GM13977 (cell line): Measurements from ENCODE around the gene LTBP1.

Source experiments
- DNase-seq: peaks from one replicate; pipeline ENCODE4 v3.0.0; 2012; ENCODE audit warnings: low spot score
- in situ Hi-C: fragments of 300-500 bp; cut with MboI; formaldehyde crosslinking; loops from one replicate; pipeline ENCODE4 v1.12.0; 2022; ENCODE audit warnings: low sequenced_read_pairs, low pct_unique_long_range_greater_than_20kb, mixed read lengths, inconsistent platforms; ENCODE audit not compliant: unreplicated experiment
- TF ChIP-seq, protein P1 (sequence below): IDR thresholded peaks from 2 replicates; pipeline ENCODE4 v1.5.1; 2012; ENCODE audit warnings: mild to moderate bottlenecking, control low read depth; ENCODE audit not compliant: insufficient read depth; ENCODE audit errors: extremely low read depth, missing control alignments

The LTBP1 gene

DNA sequence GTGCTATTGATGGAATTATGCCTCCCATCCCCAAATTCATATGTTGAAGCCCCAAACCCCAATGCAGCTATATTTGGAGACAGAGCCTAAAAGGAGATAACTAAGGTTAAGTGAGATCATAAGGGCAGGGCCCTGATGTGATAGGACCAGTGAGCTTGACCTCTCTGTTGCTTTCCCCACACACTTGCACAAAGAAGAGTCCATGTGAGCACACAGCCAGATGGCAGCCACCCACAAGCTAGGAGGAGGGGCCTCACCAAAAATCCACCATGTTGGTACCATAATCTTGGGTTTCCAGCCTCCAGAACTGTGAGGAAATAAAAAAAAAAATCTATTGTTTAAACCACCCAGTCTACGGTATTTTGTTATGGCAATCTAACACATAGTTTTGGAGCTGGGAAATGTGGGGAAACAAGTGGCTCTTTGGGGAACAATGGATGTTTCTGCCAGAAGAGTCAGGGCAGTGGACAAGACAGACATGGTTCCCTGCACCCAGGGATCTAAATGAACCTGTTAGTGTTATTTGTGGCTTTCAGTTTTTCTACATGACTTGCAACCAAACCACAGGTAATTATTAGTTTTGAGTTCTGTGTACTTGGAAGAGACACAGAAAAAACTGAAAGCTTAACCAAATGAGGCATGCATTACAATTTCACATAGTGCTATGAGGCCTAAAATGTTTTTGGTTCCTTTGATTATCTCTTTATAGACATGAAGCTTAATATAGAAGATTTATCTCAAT is 259.1 kb downstream of the LTBP1 start:
- DNase-seq = peak; percentile 45
- in situ Hi-C loops = no loop called here
- TF ChIP-seq, protein P1, sequence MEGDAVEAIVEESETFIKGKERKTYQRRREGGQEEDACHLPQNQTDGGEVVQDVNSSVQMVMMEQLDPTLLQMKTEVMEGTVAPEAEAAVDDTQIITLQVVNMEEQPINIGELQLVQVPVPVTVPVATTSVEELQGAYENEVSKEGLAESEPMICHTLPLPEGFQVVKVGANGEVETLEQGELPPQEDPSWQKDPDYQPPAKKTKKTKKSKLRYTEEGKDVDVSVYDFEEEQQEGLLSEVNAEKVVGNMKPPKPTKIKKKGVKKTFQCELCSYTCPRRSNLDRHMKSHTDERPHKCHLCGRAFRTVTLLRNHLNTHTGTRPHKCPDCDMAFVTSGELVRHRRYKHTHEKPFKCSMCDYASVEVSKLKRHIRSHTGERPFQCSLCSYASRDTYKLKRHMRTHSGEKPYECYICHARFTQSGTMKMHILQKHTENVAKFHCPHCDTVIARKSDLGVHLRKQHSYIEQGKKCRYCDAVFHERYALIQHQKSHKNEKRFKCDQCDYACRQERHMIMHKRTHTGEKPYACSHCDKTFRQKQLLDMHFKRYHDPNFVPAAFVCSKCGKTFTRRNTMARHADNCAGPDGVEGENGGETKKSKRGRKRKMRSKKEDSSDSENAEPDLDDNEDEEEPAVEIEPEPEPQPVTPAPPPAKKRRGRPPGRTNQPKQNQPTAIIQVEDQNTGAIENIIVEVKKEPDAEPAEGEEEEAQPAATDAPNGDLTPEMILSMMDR = no peak

DNA sequence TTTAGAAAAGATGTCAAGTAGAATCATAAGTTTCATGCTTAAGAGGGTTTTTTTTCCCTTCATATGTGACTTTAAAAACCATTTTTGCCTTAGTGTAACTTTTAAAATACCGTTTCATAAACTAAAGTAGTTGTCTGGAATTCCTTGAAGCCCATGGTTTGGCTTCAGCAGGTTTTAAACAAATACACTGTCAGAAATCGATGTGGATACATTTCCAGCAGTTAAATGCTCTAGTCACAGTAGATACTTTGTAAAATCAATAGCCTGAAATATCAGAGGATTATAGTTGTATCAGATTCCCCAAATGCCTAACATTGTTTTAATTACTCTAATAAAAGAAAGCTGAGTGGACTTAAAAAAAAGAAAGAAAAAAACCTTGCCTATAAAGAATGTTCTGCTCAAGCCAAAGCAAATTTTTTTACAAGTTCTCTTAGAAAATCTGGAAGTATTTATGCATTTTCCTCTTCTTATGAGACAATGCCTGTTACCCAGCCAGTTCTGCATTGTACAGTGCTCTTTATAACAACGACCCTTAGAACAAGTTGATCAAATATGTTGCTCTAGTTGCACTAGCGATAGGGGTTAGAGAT is 260.5 kb downstream of the LTBP1 start:
- no peak for DNase-seq
- in situ Hi-C loops = no loop called here
- TF ChIP-seq, protein P1 = no peak

DNA sequence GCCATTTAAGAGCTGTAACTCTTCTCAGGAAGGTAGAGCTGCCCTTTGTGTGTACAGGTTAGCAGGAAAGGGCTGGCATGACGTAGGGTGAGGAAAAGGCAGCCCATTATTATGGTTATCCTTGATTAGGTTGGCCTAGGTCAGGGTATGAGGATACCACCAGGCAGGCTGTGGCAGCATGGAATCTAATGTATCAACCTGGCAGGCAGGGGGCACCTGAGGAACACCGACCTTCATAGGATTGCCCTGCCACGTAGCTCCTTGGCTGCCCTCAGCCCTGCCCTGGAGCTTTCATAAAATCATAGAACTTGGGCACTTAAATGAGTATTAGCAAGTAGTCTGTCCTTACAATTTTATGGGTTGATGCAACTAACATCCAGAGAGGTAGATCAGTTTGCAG is 261.6 kb downstream of the LTBP1 start:
- in situ Hi-C loops = no loop called here
- no peak for DNase-seq
- TF ChIP-seq, protein P1 = no peak

DNA sequence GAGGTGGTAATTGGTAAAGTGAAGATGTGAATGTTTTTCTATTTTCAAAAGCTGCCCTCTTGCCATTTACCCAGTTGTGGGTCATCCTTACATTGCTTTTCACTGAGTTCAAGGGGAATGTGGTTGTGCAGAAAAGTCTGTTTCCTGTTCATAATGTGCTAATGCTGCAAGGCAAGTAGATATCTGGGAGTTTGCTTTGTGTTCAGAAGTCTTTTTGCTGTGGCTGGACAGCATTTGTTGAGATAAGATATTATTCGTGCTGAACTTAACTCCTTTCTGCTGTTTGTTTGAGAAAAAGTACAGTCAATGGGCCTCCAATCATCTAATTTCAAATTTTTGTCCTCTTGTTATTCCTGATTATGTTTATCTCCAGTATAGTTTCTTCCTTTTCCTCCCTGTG is 263.2 kb downstream of the LTBP1 start:
- TF ChIP-seq, protein P1 = no peak
- DNase-seq = no peak
- in situ Hi-C loops = no loop called here

DNA sequence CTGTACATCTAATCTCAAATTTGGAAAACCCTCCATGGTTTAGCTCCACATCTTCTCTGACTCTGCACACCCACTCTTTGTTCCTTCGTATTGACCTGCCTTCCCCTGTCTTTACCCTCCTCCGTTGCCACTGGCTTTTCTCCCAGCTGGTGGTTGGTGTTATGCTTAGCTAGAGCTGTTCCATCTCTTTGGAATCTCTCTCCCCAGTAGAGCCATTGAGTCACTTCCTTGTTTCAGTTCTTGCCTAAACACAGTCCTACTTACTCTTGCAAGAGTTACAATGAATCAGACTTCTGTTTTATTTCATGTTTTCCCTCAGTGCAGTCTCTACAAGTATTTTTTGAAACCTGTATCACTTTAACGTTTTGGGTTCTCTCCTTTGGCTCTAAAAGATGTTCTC is 263.9 kb downstream of the LTBP1 start:
- in situ Hi-C loops = no loop called here
- TF ChIP-seq, protein P1 = no peak
- no peak for DNase-seq

DNA sequence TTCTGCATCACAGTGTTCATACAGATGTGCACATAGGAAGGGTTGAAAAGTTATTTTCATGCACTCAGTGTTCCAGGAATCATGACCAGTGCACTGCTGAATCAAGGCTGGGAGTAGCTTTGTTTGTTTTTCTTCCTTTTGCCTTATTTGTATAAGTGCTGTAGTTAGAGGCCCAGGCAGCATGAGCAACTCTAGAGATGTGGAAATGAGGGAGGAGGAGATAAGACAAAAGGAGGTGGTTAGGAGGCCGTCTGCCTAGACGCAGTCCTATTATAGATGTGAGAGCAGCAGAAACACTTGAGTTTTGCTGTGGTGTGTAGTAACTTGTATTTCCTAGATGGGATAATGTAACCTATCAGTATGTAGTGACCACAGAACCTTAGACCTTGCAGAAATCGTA is 265.4 kb downstream of the LTBP1 start:
- TF ChIP-seq, protein P1 = no peak
- in situ Hi-C loops = no loop called here
- no peak for DNase-seq

DNA sequence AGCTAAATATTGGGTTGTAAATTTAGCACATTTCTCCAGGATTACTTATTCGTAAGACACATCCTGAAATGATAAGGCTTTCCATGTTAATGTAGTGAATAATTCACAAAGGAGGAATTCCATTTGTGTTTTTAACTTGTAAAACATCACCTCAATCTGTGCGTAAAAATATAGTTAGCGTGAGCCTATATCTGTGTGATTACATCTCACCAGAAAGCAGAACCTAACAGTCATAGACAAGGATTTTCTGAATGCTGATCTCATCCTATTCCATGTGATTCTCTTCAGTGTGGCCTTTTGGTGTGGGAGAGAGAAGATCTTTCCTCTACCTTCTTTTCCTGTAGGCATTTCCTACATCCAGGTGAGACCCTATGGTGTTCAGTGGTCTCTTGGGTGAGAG is 266.5 kb downstream of the LTBP1 start:
- TF ChIP-seq, protein P1 = no peak
- in situ Hi-C loops = no loop called here
- no peak for DNase-seq
